Kidney epithelial cell (primary cell): Measurements from ENCODE around the gene PTP4A2. TPM values are rescaled to one million over a fixed set of nuclear protein-coding genes. Genes with fewer than 3 reads are reported as not detected.

ENCODE experiments used
- DNase-seq: peaks from one replicate; pipeline ENCODE4 v3.0.0-alpha.2; 2010; ENCODE audit warnings: low read depth
- H3K27me3 ChIP-seq: 2 replicates; pipeline ENCODE4 v1.6.0; 2011; ENCODE audit warnings: low read length; ENCODE audit not compliant: control insufficient read depth, insufficient read depth
- H3K36me3 ChIP-seq: 2 replicates; pipeline ENCODE4 v1.5.1; 2011; ENCODE audit warnings: low read length; ENCODE audit not compliant: control insufficient read depth, insufficient read depth
- H3K4me3 ChIP-seq: 2 replicates; pipeline ENCODE4 v1.5.1; 2011; ENCODE audit warnings: low read depth, mild to moderate bottlenecking, control low read depth, low read length
- CTCF ChIP-seq: IDR thresholded peaks from 2 replicates; pipeline ENCODE4 v1.5.1; 2011; ENCODE audit warnings: mild to moderate bottlenecking, moderate library complexity, low read length, control low read depth, inconsistent platforms; ENCODE audit not compliant: insufficient read depth, poor library complexity, severe bottlenecking
- total RNA-seq: library from RNA; depleted of rRNA; stranded (reverse); fragments of >200 nt; gene quantifications from 2 replicates; pipeline ENCODE4 v1.2.3, GENCODE V29; 2015

The PTP4A2 gene
- total RNA-seq, 1 donor from 2014 or later = 346 TPM

GRCh38 chr1:31886866-31887265 lies 51.3 kb downstream of the PTP4A2 start:
- no peak for DNase-seq
- H3K27me3 ChIP-seq = no peaks in the 10 kb centered on the region
- no peak overlapping the region for H3K4me3 ChIP-seq
- no peaks in the 10 kb centered on the region for H3K36me3 ChIP-seq
- no peak for TF ChIP-seq CTCF

- no peak overlapping the region for H3K4me3 ChIP-seq
- no peaks in the 10 kb centered on the region for H3K36me3 ChIP-seq
- DNase-seq = no peak
- no peak for TF ChIP-seq CTCF
- H3K27me3 ChIP-seq = no peaks in the 10 kb centered on the region
Observed at GRCh38 chr1:31885851-31886250, 52.3 kb downstream of the PTP4A2 start.

GRCh38 chr1:31883357-31883942 lies 54.7 kb downstream of the PTP4A2 start:
- TF ChIP-seq CTCF = no peak
- no peak overlapping the region for H3K4me3 ChIP-seq
- no peaks in the 10 kb centered on the region for H3K36me3 ChIP-seq
- no peak for DNase-seq
- no peaks in the 10 kb centered on the region for H3K27me3 ChIP-seq

- no peak for DNase-seq
- TF ChIP-seq CTCF = no peak
- no peaks in the 10 kb centered on the region for H3K27me3 ChIP-seq
- H3K4me3 ChIP-seq = no peak overlapping the region
- H3K36me3 ChIP-seq = no peaks in the 10 kb centered on the region
Observed at GRCh38 chr1:31881688-31882000, 56.5 kb downstream of the PTP4A2 start.

GRCh38 chr1:31880957-31881687 lies 57.0 kb downstream of the PTP4A2 start:
- no peaks in the 10 kb centered on the region for H3K27me3 ChIP-seq
- DNase-seq = no peak

More at GRCh38 chr1:31880957-31881687, 57.0 kb downstream of the PTP4A2 start:
- Histone ChIP-seq H3K36me3 (no peaks in the 10 kb centered on the region), H3K4me3 (no peak overlapping the region)
- TF ChIP-seq CTCF = no peak
